GM21619 (cell line): ENCODE data around the gene KIF24.
"Not testable (repeated sequence)": the region's sequence is repeated elsewhere in the genome, so short reads cannot be mapped to it uniquely, and the experiment has no call there.

Experiments used
- ATAC-seq: cut with Tn5 transposase; IDR thresholded peaks from one replicate; pipeline ENCODE4 v1.9.1; 2021; ENCODE audit not compliant: unreplicated experiment

Gene KIF24

GRCh38 chr9:34328987-34329832 lies at the start of gene KIF24, which contains the start of gene NUDT2:
Gene KIF24, minus strand, starts transcription at chr9:34329268. Its CDS starts 17,922 bp downstream, at chr9:34311346.
Gene NUDT2, plus strand, starts transcription at chr9:34329569. Its CDS starts 9,471 bp downstream, at chr9:34339040.
- peak; percentile 96 for ATAC-seq

GRCh38 chr9:34378376-34379060 lies 49.5 kb upstream of the KIF24 start:
- no peak for ATAC-seq

GRCh38 chr9:34377404-34377746 lies 48.3 kb upstream of the KIF24 start:
- ATAC-seq: no peak

GRCh38 chr9:34376596-34377403 lies 47.7 kb upstream of the KIF24 start, which contains the start of gene MYORG:
Gene MYORG, minus strand, starts transcription at chr9:34376898. Its CDS starts 3,955 bp downstream, at chr9:34372943.
- peak; percentile 77 for ATAC-seq

GRCh38 chr9:34375901-34376595 lies 47.0 kb upstream of the KIF24 start:
- ATAC-seq: no peak

- ATAC-seq: no peak
Observed at GRCh38 chr9:34374905-34375552, 46.0 kb upstream of the KIF24 start.

GRCh38 chr9:34374339-34374738 lies 45.3 kb upstream of the KIF24 start:
- no peak for ATAC-seq

- no peak for ATAC-seq
Observed at GRCh38 chr9:34373749-34374148, 44.7 kb upstream of the KIF24 start.

GRCh38 chr9:34372467-34373011 lies 43.5 kb upstream of the KIF24 start:
- no peak for ATAC-seq

GRCh38 chr9:34371886-34372466 lies 42.9 kb upstream of the KIF24 start:
- no peak for ATAC-seq

- no peak for ATAC-seq
Observed at GRCh38 chr9:34370970-34371880, 42.2 kb upstream of the KIF24 start.

- no peak for ATAC-seq
Observed at GRCh38 chr9:34370335-34370969, 41.4 kb upstream of the KIF24 start.

GRCh38 chr9:34369636-34370035 lies 40.6 kb upstream of the KIF24 start:
- no peak for ATAC-seq

- ATAC-seq: not testable (repeated sequence)
Observed at GRCh38 chr9:34368796-34369195, 39.7 kb upstream of the KIF24 start.

- not testable (repeated sequence) for ATAC-seq
Observed at GRCh38 chr9:34367751-34368410, 38.8 kb upstream of the KIF24 start.

- no peak for ATAC-seq
Observed at GRCh38 chr9:34366365-34366764, 37.3 kb upstream of the KIF24 start.

- ATAC-seq: no peak
Observed at GRCh38 chr9:34365282-34365681, 36.2 kb upstream of the KIF24 start.
